OCI-LY7 (cell line): Measurements from ENCODE around the gene CHMP4A.

Experiments
- EZH2phosphoT487 ChIP-seq: fragments of 200-600 bp; sonication (generic); IDR thresholded peaks from 2 replicates; pipeline ENCODE4 v1.6.1; 2018; ENCODE audit warnings: low read depth, borderline replicate concordance, mild to moderate bottlenecking, mixed run types, antibody characterized with exemption, low read length, moderate library complexity, mixed read lengths
- TF ChIP-seq, protein P1 (sequence below): fragments of 200-600 bp; sonication (generic); conservative IDR thresholded peaks from 2 replicates; pipeline ENCODE4 v1.5.1; 2014; ENCODE audit warnings: mild to moderate bottlenecking, antibody characterized with exemption, low read length, moderate library complexity, mixed read lengths

DNA sequence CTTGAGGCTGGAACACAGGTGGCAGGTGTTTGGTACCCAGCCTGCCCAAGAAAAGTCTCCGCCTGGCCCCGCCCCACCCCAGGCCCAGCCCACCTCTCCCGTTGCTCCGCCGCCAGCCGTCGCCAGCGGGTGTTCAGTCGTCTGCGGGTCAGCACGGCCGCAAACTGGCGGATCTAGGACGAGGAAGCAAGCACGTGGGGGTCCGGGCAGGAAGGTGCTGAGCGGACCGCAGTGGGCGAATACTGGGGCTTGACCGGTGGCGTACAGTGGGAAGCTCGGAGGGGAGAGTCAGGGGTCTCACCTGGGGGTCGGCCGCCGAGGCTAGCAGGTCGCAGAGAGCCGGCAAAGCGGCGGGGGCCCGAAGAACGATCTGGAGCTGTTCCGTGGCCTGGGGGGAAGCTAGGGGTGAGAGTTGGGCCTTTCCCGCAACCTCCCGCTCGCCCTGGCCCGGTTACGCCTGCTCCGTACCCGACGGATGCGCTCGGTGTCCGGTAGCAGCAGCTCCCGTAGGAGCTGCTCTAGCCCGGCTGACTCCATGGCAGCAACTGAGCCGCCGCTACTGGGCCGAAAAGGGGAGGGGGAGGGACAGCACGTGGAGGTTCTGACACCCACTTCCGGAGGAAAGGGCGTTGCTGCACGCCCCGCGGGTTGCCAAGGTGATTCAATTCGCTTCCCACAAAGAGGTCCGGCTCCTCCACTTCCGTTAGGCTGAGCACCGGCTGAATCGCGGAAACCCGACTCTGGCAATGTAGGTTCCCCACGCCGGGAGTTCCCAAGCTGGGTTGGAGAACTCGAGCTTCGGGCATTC is 24.8 kb downstream of the CHMP4A start, which contains the start of gene IPO4:
- TF ChIP-seq, protein P1, sequence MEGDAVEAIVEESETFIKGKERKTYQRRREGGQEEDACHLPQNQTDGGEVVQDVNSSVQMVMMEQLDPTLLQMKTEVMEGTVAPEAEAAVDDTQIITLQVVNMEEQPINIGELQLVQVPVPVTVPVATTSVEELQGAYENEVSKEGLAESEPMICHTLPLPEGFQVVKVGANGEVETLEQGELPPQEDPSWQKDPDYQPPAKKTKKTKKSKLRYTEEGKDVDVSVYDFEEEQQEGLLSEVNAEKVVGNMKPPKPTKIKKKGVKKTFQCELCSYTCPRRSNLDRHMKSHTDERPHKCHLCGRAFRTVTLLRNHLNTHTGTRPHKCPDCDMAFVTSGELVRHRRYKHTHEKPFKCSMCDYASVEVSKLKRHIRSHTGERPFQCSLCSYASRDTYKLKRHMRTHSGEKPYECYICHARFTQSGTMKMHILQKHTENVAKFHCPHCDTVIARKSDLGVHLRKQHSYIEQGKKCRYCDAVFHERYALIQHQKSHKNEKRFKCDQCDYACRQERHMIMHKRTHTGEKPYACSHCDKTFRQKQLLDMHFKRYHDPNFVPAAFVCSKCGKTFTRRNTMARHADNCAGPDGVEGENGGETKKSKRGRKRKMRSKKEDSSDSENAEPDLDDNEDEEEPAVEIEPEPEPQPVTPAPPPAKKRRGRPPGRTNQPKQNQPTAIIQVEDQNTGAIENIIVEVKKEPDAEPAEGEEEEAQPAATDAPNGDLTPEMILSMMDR: no peak
- TF ChIP-seq EZH2phosphoT487: no peak
